OCI-LY3 (cell line): ENCODE results near the gene PDIA5.

ENCODE experiments used
- H2AFZ ChIP-seq: fragments of 200-600, 300-600 bp; shearing (Covaris generic); 2 replicates; pipeline ENCODE4 v1.6.0; 2014; ENCODE audit warnings: antibody characterized with exemption, low read depth, low read length
- H3K27ac ChIP-seq: fragments of 200-600, 300-600 bp; sonication (generic); 2 replicates; pipeline ENCODE4 v1.5.1; 2014; ENCODE audit warnings: mild to moderate bottlenecking, low read length, moderate library complexity, mixed read lengths
- H3K27me3 ChIP-seq: fragments of 200-600, 300-600 bp; sonication (generic); 2 replicates; pipeline ENCODE4 v1.6.1; 2014; ENCODE audit warnings: low read depth, low read length, mixed read lengths
- H3K36me3 ChIP-seq: fragments of 200-600, 300-600 bp; sonication (generic); replicated peaks from 2 replicates; pipeline ENCODE3; 2014; ENCODE audit warnings: low read depth, low read length, mixed read lengths
- H3K4me1 ChIP-seq: fragments of 300-600, 200-600 bp; sonication (generic); 2 replicates; pipeline ENCODE4 v1.6.1; 2014; ENCODE audit warnings: low read length, mixed read lengths
- H3K4me2 ChIP-seq: fragments of 200-600, 300-600 bp; sonication (generic); 2 replicates; pipeline ENCODE4 v1.6.1; 2014; ENCODE audit warnings: low read length, mixed read lengths
- H3K4me3 ChIP-seq: fragments of 300-600, 200-600 bp; sonication (generic); 2 replicates; pipeline ENCODE4 v1.5.1; 2014; ENCODE audit warnings: antibody characterized with exemption, mild to moderate bottlenecking, low read length, moderate library complexity
- H3K79me2 ChIP-seq: fragments of 300-600, 200-600 bp; shearing (Covaris generic); 2 replicates; pipeline ENCODE4 v1.6.1; 2014; ENCODE audit warnings: mild to moderate bottlenecking, low read length, mixed read lengths
- H3K9ac ChIP-seq: fragments of 300-600, 200-600 bp; shearing (Covaris generic); 2 replicates; pipeline ENCODE4 v1.6.0; 2014; ENCODE audit warnings: mild to moderate bottlenecking, low read length, moderate library complexity
- H3K9me3 ChIP-seq: fragments of 200-600, 300-600 bp; shearing (Covaris generic); 2 replicates; pipeline ENCODE4 v1.6.1; 2014; ENCODE audit warnings: low read length, mixed read lengths; ENCODE audit not compliant: insufficient read depth
- H4K20me1 ChIP-seq: fragments of 200-600, 300-600 bp; sonication (generic); 2 replicates; pipeline ENCODE4 v1.6.1; 2016; ENCODE audit warnings: low read length, mixed read lengths; ENCODE audit not compliant: insufficient read depth
- CTCF ChIP-seq: fragments of 200-600, 300-600 bp; sonication (generic); IDR thresholded peaks from 2 replicates; pipeline ENCODE4 v1.5.1; 2014; ENCODE audit warnings: antibody characterized with exemption, low read length, low read depth
- EZH2phosphoT487 ChIP-seq: fragments of 200-600 bp; shearing (Covaris generic); IDR thresholded peaks from 2 replicates; pipeline ENCODE4 v1.6.1; 2018; ENCODE audit warnings: antibody characterized with exemption, mixed run types, low read depth

Gene PDIA5

GRCh38 chr3:123163141-123163540 is 96.3 kb downstream of the PDIA5 start:
- Histone ChIP-seq H3K27me3 (no peaks in the 10 kb centered on the region), H3K36me3 (peaks cover 58% of the 10 kb centered on the region), H3K27ac (no peak overlapping the region), H3K9ac (no peak overlapping the region), H3K9me3 (no peaks in the 10 kb centered on the region), H3K4me3 (no peak overlapping the region), H3K4me2 (no peak overlapping the region), H3K79me2 (no peaks in the 10 kb centered on the region), H2AFZ (no peak overlapping the region), H4K20me1 (no peaks in the 10 kb centered on the region), H3K4me1 (0 out of 2 replicates have a peak, but pooled peaks cover 3% of the 10 kb centered on the region)
- TF ChIP-seq CTCF (no peak), EZH2phosphoT487 (no peak)

GRCh38 chr3:123165163-123165562 is 98.3 kb downstream of the PDIA5 start:
- H3K27ac ChIP-seq, result no peak overlapping the region
- H3K4me2 ChIP-seq, result no peak overlapping the region
- no peak overlapping the region for H2AFZ ChIP-seq
- H3K9me3 ChIP-seq, result no peaks in the 10 kb centered on the region
- H3K4me1 ChIP-seq, result no peaks in the 10 kb centered on the region
- no peaks in the 10 kb centered on the region for H3K79me2 ChIP-seq
- no peak overlapping the region for H3K9ac ChIP-seq
- TF ChIP-seq CTCF (no peak), EZH2phosphoT487 (no peak)
- no peaks in the 10 kb centered on the region for H3K27me3 ChIP-seq
- H3K4me3 ChIP-seq, result no peak overlapping the region
- no peaks in the 10 kb centered on the region for H4K20me1 ChIP-seq
- H3K36me3 ChIP-seq, result peaks cover 58% of the 10 kb centered on the region

GRCh38 chr3:123167686-123168085 is 100.9 kb downstream of the PDIA5 start:
- Histone ChIP-seq H3K36me3 (peaks cover 46% of the 10 kb centered on the region), H2AFZ (no peak overlapping the region), H3K9me3 (no peaks in the 10 kb centered on the region), H3K4me2 (no peak overlapping the region), H3K27ac (no peak overlapping the region), H3K79me2 (no peaks in the 10 kb centered on the region), H3K4me3 (no peak overlapping the region), H3K4me1 (no peaks in the 10 kb centered on the region), H4K20me1 (no peaks in the 10 kb centered on the region), H3K27me3 (no peaks in the 10 kb centered on the region), H3K9ac (no peak overlapping the region)
- TF ChIP-seq EZH2phosphoT487 (no peak), CTCF (no peak)

- Histone ChIP-seq H3K9ac (no peak overlapping the region), H4K20me1 (no peaks in the 10 kb centered on the region), H3K27me3 (no peaks in the 10 kb centered on the region), H3K4me2 (no peak overlapping the region), H3K4me1 (no peaks in the 10 kb centered on the region), H3K9me3 (no peaks in the 10 kb centered on the region), H3K79me2 (no peaks in the 10 kb centered on the region), H3K4me3 (no peak overlapping the region), H2AFZ (no peak overlapping the region), H3K27ac (no peak overlapping the region), H3K36me3 (peaks cover 42% of the 10 kb centered on the region)
- TF ChIP-seq CTCF, result no peak
- no peak for TF ChIP-seq EZH2phosphoT487
Observed at GRCh38 chr3:123168122-123168521, 101.3 kb downstream of the PDIA5 start.
